ENCODE measurements around the gene ABHD8. TPM values are rescaled to one million over a fixed set of nuclear protein-coding genes. Genes with fewer than 3 reads are reported as not detected.

The ABHD8 gene
- total and polyA plus RNA-seq, 2 donors (not counting 1 experiment from before 2014, with no cell fraction given), result 5.2 to 7.2 TPM

DNA sequence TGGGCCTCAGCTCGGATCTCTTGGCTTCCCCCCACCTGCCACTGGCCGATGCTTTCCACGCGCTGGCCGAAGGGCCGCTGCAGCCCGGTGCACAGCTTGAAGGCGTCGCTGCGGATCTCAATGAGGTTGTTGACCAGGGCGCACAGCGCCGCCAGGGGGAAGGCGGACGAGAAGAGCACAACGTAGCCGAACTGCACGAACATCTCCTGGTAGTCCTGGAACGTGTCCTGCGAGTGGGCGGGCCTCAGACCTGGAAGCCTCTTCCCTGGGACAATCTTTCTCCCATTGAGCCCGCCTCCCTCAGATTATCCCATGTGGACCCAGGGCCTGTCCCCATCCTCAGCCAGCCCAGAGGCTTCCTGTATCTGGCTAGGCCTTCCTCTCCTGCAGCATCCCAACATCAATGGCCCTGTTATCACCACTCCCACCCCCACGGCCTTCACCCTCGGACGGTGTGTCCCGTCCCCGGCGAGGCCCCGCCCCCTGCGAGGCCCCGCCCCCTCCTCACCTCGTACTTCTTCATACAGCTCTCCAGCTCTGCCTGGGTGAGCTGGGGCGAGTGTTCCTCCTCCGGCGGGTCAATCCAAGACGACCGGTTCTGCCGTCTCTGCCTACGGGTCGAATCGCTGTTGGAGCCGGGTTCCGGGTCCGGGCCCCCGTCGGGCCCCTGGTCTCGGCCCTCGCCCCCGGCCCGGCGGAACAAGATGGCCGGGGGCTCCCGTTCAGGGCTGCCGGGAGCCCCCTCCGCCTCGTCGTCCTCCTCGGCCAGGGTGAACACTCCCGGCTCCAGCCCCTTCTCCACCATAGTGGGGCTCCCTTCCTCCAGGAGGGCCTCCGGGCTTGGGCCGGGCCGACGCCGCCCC is 24.7 kb upstream of the ABHD8 start:
- peak; percentile 84 for ATAC-seq (ENCODE audit: low read depth)
- CTCF ChIA-PET, result interaction anchor here (0.9 to 1.3 kb wide), 3 partner anchors 12 to 43 kb away, joined by 3 to 4 read pairs (median 3); partner anchors contain the start of gene DDA1
- DNase-seq, result peak; percentile 81
- Histone ChIP-seq H3K9ac (ENCODE audit: low read length) (peak overlapping the region; percentile 65), H3K4me1 (ENCODE audit: control insufficient read depth in 2 of 2, insufficient read depth in 2 of 2, low read length in 2 of 2) (peaks cover 13 to 17% of the 10 kb centered on the region in 2 donors), H2AFZ (ENCODE audit: insufficient read depth, low read depth, low read length, poor library complexity, severe bottlenecking) (peak overlapping the region; percentile 90), H3K36me3 (replicated peaks in 1 of 2; ENCODE audit: control extremely low read depth in 1 of 2, control insufficient read depth in 1 of 2, extremely low read depth in 1 of 2, insufficient read depth in 2 of 2, low read length in 1 of 2) (no peaks in the 10 kb centered on the region), H3K27me3 (replicated peaks in 1 of 4; ENCODE audit: control extremely low read depth in 1 of 4, control insufficient read depth in 3 of 4, insufficient read depth in 4 of 4, low read length in 3 of 4) (peaks cover 0 to 25% (median 1%) of the 10 kb centered on the region in 4 experiments), H4K20me1 (ENCODE audit: control insufficient read depth, insufficient read depth, low read length, poor library complexity, severe bottlenecking) (no peaks in the 10 kb centered on the region), H3K79me2 (ENCODE audit: control insufficient read depth, insufficient read depth, low read length) (no peaks in the 10 kb centered on the region), H3K4me3 (ENCODE audit: control extremely low read depth in 1 of 5, extremely low read depth in 1 of 5, insufficient read depth in 1 of 5, low read depth in 2 of 5, low read length in 4 of 5) (peak overlapping the region in 4 of 5 experiments; percentile 52 to 70 (median 65)), H3K27ac (ENCODE audit: low read length in 2 of 2) (no peak overlapping the region), H3K4me2 (replicated peaks; ENCODE audit: low read depth, low read length, poor library complexity, severe bottlenecking) (peak overlapping the region; percentile 97), H3K9me3 (ENCODE audit: control extremely low read depth in 1 of 3, control insufficient read depth in 2 of 3, insufficient read depth in 1 of 3, low read length in 2 of 3) (peaks cover 0 to 5% (median 0%) of the 10 kb centered on the region in 3 donors)
- TF ChIP-seq, protein P1, sequence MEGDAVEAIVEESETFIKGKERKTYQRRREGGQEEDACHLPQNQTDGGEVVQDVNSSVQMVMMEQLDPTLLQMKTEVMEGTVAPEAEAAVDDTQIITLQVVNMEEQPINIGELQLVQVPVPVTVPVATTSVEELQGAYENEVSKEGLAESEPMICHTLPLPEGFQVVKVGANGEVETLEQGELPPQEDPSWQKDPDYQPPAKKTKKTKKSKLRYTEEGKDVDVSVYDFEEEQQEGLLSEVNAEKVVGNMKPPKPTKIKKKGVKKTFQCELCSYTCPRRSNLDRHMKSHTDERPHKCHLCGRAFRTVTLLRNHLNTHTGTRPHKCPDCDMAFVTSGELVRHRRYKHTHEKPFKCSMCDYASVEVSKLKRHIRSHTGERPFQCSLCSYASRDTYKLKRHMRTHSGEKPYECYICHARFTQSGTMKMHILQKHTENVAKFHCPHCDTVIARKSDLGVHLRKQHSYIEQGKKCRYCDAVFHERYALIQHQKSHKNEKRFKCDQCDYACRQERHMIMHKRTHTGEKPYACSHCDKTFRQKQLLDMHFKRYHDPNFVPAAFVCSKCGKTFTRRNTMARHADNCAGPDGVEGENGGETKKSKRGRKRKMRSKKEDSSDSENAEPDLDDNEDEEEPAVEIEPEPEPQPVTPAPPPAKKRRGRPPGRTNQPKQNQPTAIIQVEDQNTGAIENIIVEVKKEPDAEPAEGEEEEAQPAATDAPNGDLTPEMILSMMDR (IDR thresholded peaks at IDR 0.05), result no peak
- TF ChIP-seq EZH2 (IDR thresholded peaks at IDR 0.05; ENCODE audit: borderline replicate concordance, insufficient read depth, low read depth, low read length, poor library complexity, severe bottlenecking), result no peak
- 38% methylated on average over 57 of the region's 64 CpGs for WGBS (ENCODE audit: insufficient coverage)
- POLR2A ChIA-PET, result interaction anchor here (0.5 to 1.2 kb wide), 3 partner anchors 11 to 23 kb away, joined by 6 to 7 read pairs (median 6); partner anchors contain the start of gene DDA1
- H3K27me3 Mint-ChIP-seq, result peaks cover 6% of the 10 kb centered on the region
- peak overlapping the region; percentile 83 for H3K4me3 Mint-ChIP-seq
- intact Hi-C loops (cut with micrococcal nuclease), result no loop called here
- no peaks in the 10 kb centered on the region for H3K9me3 Mint-ChIP-seq (ENCODE audit: insufficient read depth)
- peak overlapping the region; percentile 59 for H3K27ac Mint-ChIP-seq
- peaks cover 13% of the 10 kb centered on the region for H3K4me1 Mint-ChIP-seq
